LNCAP (cell line): ENCODE data around the gene DNAJC19.

ENCODE experiments used
- TF ChIP-seq, protein P1 (sequence below): fragments of 450-650 bp; IDR thresholded peaks from 2 replicates; pipeline ENCODE4 v1.5.1; 2017; ENCODE audit warnings: mild to moderate bottlenecking

Gene DNAJC19

DNA sequence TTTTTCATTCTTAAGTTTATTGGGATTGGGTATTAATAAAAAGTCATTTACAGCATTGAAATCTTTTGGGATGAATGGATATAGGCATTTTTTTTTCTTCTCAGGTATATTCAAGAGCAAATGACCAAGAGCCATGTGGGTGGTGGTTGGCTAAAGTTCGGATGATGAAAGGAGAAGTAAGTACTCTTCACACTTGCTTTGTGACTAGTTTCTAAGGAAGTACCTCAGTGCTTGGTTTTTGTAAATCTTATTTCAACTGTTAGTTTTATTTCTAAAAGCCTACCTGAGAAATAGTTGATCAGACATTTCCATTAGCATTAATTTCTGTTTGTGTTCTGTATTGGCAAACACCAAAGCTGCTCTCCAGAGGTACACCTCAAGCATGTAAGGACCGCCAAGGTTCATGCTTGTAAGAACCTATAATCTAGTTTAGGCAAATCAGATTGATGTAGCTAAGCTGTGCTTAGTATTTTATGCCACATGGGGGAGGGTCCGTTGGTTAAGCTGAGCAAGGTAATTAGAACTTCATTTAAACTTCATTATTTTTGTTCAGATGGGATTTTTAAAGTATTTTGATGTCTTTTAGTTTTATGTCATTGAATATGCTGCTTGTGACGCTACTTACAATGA is 41.7 kb downstream of the DNAJC19 start:
- TF ChIP-seq, protein P1, sequence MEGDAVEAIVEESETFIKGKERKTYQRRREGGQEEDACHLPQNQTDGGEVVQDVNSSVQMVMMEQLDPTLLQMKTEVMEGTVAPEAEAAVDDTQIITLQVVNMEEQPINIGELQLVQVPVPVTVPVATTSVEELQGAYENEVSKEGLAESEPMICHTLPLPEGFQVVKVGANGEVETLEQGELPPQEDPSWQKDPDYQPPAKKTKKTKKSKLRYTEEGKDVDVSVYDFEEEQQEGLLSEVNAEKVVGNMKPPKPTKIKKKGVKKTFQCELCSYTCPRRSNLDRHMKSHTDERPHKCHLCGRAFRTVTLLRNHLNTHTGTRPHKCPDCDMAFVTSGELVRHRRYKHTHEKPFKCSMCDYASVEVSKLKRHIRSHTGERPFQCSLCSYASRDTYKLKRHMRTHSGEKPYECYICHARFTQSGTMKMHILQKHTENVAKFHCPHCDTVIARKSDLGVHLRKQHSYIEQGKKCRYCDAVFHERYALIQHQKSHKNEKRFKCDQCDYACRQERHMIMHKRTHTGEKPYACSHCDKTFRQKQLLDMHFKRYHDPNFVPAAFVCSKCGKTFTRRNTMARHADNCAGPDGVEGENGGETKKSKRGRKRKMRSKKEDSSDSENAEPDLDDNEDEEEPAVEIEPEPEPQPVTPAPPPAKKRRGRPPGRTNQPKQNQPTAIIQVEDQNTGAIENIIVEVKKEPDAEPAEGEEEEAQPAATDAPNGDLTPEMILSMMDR = no peak

DNA sequence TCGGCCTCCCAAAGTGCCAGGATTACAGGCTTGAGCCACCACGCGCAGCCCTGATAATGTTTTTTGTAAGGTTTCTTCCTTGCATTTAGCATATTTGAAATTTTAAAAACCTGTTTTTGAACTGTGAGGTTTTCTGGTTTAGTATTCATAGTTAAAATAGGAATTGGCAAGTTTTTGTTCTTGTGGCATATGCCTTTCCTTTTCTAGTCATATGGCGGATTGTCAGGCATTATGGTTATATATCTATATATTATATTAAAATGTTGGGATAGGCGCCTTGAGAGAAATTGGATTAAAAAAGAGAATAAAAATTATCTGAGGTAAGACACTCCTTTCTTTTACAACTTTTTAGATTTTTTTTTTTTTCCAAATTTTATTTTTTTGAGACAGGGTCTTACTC is 48.7 kb downstream of the DNAJC19 start:
- TF ChIP-seq, protein P1 = no peak

DNA sequence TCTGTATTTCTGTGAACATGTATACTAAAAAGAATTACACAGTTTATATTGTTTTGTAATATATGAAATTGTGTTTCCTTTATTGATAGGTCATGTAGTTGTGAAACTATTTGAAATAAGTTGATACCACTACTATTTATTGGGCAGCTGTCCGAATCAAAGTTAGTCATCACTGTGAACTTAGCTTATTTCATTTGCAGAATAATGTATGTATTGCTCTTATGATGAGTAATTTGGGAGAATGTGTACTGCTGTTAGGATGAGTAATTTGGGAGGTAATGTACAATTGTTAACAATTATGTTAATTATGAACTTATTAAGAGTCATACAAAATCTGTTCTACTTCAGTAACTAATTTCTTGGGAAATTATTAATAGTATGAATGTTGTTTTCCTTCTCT is 54.9 kb downstream of the DNAJC19 start:
- TF ChIP-seq, protein P1 = no peak
